ENCODE data around the gene NEK7. TPM values are rescaled to one million over a fixed set of nuclear protein-coding genes. Genes with fewer than 3 reads are reported as not detected.

Gene NEK7
- total RNA-seq, 1 experiment from 2014 or later, result 51.1 TPM

DNA sequence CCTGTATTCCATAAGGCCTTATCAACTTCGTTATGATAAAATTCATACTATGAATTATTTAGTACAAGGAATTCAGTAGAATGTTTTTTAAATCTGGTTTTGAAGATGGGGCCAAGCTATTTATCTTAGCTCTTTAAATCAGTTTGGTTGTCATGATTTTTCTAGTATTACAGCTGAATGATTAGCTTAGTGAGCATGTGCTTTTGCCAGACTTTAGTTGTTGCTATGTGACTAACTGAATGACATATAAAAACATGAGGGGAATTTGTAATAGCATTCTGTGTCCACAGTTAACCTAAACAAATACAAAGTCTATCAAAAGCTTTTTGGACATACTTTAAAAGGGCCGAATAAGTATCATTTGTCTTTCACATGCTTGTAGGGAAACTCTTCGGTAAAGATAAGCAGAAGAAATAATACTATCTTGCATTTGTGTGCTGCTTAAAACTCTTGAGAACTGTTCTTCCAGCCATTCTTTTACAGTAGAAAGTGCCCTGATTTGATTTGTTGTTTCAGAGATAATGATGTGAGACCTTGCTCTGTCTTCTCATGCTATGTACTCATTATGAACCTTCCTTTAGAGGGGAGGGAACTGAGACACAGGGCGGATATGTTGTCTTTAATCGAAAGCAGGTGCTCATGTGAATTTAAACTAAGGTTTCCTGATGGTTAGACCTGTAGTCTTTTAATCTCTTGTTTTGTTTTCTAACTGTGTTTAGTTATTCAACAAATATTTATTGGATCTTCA, 18.8 kb downstream of the NEK7 start:
- Mint-ChIP-seq H3K4me1 (ENCODE audit: insufficient read depth, unreplicated experiment) (peaks cover 38% of the 10 kb centered on the region), H3K27ac (ENCODE audit: low read depth, unreplicated experiment) (no peak overlapping the region), H3K27me3 (ENCODE audit: insufficient read depth, unreplicated experiment) (no peaks in the 10 kb centered on the region), H3K4me3 (ENCODE audit: unreplicated experiment) (no peak overlapping the region), H3K36me3 (ENCODE audit: insufficient read depth, unreplicated experiment) (no peaks in the 10 kb centered on the region), H3K9me3 (ENCODE audit: unreplicated experiment) (no peaks in the 10 kb centered on the region)
- no peak for TF ChIP-seq CTCF (IDR thresholded peaks at IDR 0.05; ENCODE audit: unreplicated experiment)
- intact Hi-C loops (cut with micrococcal nuclease), result no loop called here
- ChIA-PET CTCF (interaction anchor here (0.6 to 0.7 kb wide), 2 partner anchors 28 to 961 kb away, joined by 3 to 5 read pairs; no protein-coding TSS in a partner anchor), POLR2A (interaction anchor here (0.6 to 12.6 kb wide), 6 partner anchors 8 to 283 kb away, joined by 3 to 159 read pairs (median 3); partner anchors contain the start of gene NEK7)
- no TSS peak for BruUV-seq (replicated peaks)
- DNase-seq (ENCODE audit: unreplicated experiment), result no peak

GRCh38 chr1:198176179-198176578, 19.4 kb downstream of the NEK7 start:
- ChIA-PET POLR2A (interaction anchor here (1.3 to 12.6 kb wide), 3 partner anchors 8 to 18 kb away, joined by 3 to 159 read pairs (median 4); partner anchors contain the start of gene NEK7), CTCF (no interaction called here)
- no peak overlapping the region for H3K27ac Mint-ChIP-seq (ENCODE audit: low read depth, unreplicated experiment)
- no peak overlapping the region for H3K4me3 Mint-ChIP-seq (ENCODE audit: unreplicated experiment)
- no peaks in the 10 kb centered on the region for H3K27me3 Mint-ChIP-seq (ENCODE audit: insufficient read depth, unreplicated experiment)
- peaks cover 38% of the 10 kb centered on the region for H3K4me1 Mint-ChIP-seq (ENCODE audit: insufficient read depth, unreplicated experiment)
- DNase-seq (ENCODE audit: unreplicated experiment), result no peak
- intact Hi-C loops (cut with micrococcal nuclease), result no loop called here
- no peak for TF ChIP-seq CTCF (IDR thresholded peaks at IDR 0.05; ENCODE audit: unreplicated experiment)
- no peaks in the 10 kb centered on the region for H3K9me3 Mint-ChIP-seq (ENCODE audit: unreplicated experiment)
- no peaks in the 10 kb centered on the region for H3K36me3 Mint-ChIP-seq (ENCODE audit: insufficient read depth, unreplicated experiment)
- no TSS peak for BruUV-seq (replicated peaks)

GRCh38 chr1:198177546-198177945, 20.7 kb downstream of the NEK7 start:
- DNase-seq (ENCODE audit: unreplicated experiment), result no peak
- Mint-ChIP-seq H3K4me1 (ENCODE audit: insufficient read depth, unreplicated experiment) (peaks cover 33% of the 10 kb centered on the region), H3K27me3 (ENCODE audit: insufficient read depth, unreplicated experiment) (no peaks in the 10 kb centered on the region), H3K4me3 (ENCODE audit: unreplicated experiment) (no peak overlapping the region), H3K27ac (ENCODE audit: low read depth, unreplicated experiment) (no peak overlapping the region), H3K36me3 (ENCODE audit: insufficient read depth, unreplicated experiment) (no peaks in the 10 kb centered on the region), H3K9me3 (ENCODE audit: unreplicated experiment) (no peaks in the 10 kb centered on the region)
- no peak for TF ChIP-seq CTCF (IDR thresholded peaks at IDR 0.05; ENCODE audit: unreplicated experiment)
- no TSS peak for BruUV-seq (replicated peaks)
- CTCF ChIA-PET, result interaction anchor here (0.6 to 0.7 kb wide), 3 partner anchors 16 to 1038 kb away, joined by 3 read pairs; no protein-coding TSS in a partner anchor
- intact Hi-C loops (cut with micrococcal nuclease), result no loop called here
- POLR2A ChIA-PET, result interaction anchor here (0.7 to 12.6 kb wide), 4 partner anchors 8 to 29 kb away, joined by 3 to 159 read pairs (median 5); partner anchors contain the start of gene NEK7

DNA sequence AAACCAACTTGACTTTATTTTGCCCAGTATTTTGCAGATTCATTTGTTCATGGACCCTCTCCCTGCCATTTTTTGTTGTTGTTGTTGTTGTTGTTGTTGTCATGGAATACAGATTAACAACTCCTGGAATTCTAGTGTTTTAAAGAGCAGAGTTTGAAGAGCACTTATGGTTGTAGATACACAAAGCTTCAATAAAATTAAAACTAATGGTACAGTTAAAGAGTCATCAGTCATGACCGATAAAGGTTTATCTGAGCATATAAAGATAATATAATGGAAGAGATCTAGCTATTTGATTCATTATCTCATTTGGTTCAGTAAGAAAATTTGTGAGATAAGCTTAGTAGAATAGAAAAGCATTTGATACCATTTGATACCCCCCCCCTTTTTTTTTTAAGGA, 21.8 kb downstream of the NEK7 start:
- POLR2A ChIA-PET, result interaction anchor here (0.8 to 1.9 kb wide), 6 partner anchors 9 to 20 kb away, joined by 3 to 6 read pairs (median 4); no protein-coding TSS in a partner anchor
- Mint-ChIP-seq H3K4me1 (ENCODE audit: insufficient read depth, unreplicated experiment) (peaks cover 33% of the 10 kb centered on the region), H3K36me3 (ENCODE audit: insufficient read depth, unreplicated experiment) (no peaks in the 10 kb centered on the region), H3K27me3 (ENCODE audit: insufficient read depth, unreplicated experiment) (no peaks in the 10 kb centered on the region), H3K4me3 (ENCODE audit: unreplicated experiment) (no peak overlapping the region), H3K9me3 (ENCODE audit: unreplicated experiment) (no peaks in the 10 kb centered on the region), H3K27ac (ENCODE audit: low read depth, unreplicated experiment) (no peak overlapping the region)
- no peak for DNase-seq (ENCODE audit: unreplicated experiment)
- TF ChIP-seq CTCF (IDR thresholded peaks at IDR 0.05; ENCODE audit: unreplicated experiment), result no peak
- intact Hi-C loops (cut with micrococcal nuclease), result no loop called here
- CTCF ChIA-PET, result no interaction called here
- BruUV-seq (replicated peaks), result no TSS peak

All from MCF 10A (cell line).